Stimulated activated effector memory CD8-positive, alpha-beta T cell treated with anti-CD3 and anti-CD28 coated beads, Interleukin-12 subunit alpha, Interleukin-12 subunit beta, amount 100 ng/mL, for 72 hours (primary cell): ENCODE data around the gene SRGAP2C.
"Not testable (repeated sequence)": the region's sequence is repeated elsewhere in the genome, so short reads cannot be mapped to it uniquely, and the experiment has no call there.

Experiments used
- ATAC-seq: fragments of 150-1000 bp; cut with Tn5 transposase; 2 replicates; pipeline ENCODE4 v1.10.0; 2021
- DNase-seq, 2 donors: peaks; one replicate each; pipeline ENCODE4 v3.0.0; 2021 to 2022; ENCODE audit warnings: low spot score in 2 of 2
- H3K27ac Mint-ChIP-seq: one replicate; pipeline ENCODE4 v1.8.0; 2022; ENCODE audit warnings: mild to moderate bottlenecking, mixed read lengths
- H3K36me3 Mint-ChIP-seq: one replicate; pipeline ENCODE4 v1.8.0; 2022; ENCODE audit warnings: mild to moderate bottlenecking, mixed read lengths
- H3K4me1 Mint-ChIP-seq: one replicate; pipeline ENCODE4 v1.8.0; 2022; ENCODE audit warnings: mixed read lengths
- H3K4me3 Mint-ChIP-seq: one replicate; pipeline ENCODE4 v1.8.0; 2022; ENCODE audit warnings: mild to moderate bottlenecking, mixed read lengths
- H3K9me3 Mint-ChIP-seq: one replicate; pipeline ENCODE4 v1.8.0; 2022; ENCODE audit warnings: mixed read lengths

The SRGAP2C gene

DNA sequence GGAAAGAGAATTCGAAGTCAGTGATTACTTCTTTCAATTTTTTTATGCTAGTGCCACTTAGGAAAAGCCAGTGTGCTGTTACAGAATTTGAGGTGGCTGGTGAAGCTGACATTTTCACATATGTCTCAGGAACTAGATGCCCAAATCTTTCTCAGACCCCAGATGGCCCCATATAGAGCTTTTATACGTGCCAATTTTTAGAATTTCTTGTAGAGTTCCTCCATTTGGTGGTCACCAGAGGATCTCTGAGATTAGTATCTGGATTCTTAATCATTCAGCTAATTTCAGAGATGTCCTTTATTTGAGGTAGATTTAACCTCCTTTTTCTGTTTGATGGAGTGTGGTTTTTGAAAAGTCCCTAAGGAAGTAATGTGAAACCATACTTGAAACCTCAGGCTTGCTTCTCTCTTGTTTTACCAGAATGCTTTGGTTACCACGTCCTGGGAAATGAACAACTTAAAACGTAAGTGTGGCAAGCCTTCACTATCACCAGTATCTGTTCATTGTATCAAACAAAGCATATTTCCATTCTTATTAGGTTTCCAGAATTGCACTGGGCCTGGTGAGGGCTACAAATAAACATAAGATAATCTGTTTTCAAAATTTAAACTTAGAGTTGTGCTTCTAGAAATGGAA is 164.7 kb downstream of the SRGAP2C start:
- H3K9me3 Mint-ChIP-seq, H3K4me1 Mint-ChIP-seq, DNase-seq, H3K36me3 Mint-ChIP-seq, H3K27ac Mint-ChIP-seq, H3K4me3 Mint-ChIP-seq: not testable (repeated sequence)
- ATAC-seq: peak; percentile 72

DNA sequence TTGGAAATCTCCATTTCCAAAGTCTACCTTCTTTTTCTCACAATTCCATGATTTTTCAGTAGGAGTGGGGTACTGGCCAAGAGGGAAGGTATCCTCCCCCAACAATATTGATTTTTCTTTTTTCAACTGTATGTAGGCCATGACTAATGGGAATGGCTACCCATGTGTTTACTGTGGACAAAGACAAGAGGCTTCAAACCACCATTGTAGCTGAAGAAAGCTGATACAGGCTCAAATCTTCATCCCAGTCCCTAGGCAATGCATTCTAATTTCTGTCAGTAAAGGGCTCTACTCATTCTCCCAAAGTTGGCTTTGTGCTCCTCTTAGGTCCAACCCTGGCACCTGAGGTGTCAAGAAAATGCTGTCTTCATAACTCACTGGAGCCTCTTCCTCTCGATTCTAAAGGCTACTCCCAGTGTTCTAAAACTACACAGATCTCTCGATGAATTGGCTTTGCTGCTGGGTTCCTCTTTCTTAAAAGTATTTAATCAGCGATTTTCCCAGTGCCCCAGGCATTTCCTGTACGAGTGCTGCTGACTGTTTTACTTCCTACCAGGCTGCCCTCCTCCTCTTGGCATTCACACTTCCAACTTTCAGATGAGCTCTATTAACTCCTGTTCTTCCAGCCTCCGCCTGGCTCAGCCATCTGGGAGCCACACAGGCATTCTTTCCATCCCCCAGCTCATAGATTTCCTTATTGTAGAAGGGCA is 171.1 kb downstream of the SRGAP2C start:
- not testable (repeated sequence) for ATAC-seq, H3K4me3 Mint-ChIP-seq, DNase-seq, H3K27ac Mint-ChIP-seq, H3K9me3 Mint-ChIP-seq, H3K4me1 Mint-ChIP-seq, H3K36me3 Mint-ChIP-seq

DNA sequence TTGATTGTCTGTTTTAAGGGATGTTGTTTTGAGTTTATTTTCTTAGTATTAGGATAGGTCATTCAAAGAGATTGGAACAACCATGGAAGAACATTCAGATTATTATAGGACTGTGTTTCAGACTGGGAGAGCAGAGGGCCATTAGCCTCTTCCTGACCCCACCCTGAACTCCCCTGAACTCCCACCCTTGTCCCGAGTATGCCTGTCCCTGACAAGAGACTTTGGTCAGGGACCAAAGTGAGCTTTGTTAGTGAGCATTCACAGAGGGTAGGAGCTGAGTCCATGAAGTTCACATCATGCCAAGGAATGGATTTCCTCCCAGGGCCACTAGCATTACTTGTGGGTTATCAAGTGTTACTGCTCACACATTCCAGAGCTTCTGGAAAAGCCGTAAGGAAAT is 172.0 kb downstream of the SRGAP2C start:
- DNase-seq, H3K4me3 Mint-ChIP-seq: not testable (repeated sequence)

DNA sequence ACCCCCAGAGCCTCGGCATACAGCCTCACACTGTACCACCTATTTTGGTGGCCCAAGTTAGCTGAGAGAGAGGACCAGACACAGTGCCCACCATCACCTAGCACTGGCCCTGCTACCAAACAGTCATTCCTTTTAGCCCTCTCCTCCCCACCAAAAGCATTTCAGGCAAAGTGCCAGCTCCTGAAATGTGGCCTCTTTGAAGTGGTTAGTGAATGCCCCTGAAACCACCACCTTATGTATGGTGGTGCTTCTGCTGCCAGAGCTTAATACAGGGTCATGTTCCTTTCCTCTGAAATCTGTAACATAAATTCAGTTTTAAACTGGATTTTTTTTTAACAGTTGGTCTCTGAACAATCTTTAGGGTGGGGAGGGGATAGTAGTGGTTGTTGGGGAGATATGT is 175.8 kb downstream of the SRGAP2C start:
- H3K9me3 Mint-ChIP-seq, ATAC-seq, H3K4me3 Mint-ChIP-seq, H3K27ac Mint-ChIP-seq, DNase-seq, H3K36me3 Mint-ChIP-seq, H3K4me1 Mint-ChIP-seq: not testable (repeated sequence)

More for the DNA sequence above, 172.0 kb downstream of the SRGAP2C start:
- H3K4me1 Mint-ChIP-seq, H3K36me3 Mint-ChIP-seq, ATAC-seq, H3K27ac Mint-ChIP-seq, H3K9me3 Mint-ChIP-seq: not testable (repeated sequence)

DNA sequence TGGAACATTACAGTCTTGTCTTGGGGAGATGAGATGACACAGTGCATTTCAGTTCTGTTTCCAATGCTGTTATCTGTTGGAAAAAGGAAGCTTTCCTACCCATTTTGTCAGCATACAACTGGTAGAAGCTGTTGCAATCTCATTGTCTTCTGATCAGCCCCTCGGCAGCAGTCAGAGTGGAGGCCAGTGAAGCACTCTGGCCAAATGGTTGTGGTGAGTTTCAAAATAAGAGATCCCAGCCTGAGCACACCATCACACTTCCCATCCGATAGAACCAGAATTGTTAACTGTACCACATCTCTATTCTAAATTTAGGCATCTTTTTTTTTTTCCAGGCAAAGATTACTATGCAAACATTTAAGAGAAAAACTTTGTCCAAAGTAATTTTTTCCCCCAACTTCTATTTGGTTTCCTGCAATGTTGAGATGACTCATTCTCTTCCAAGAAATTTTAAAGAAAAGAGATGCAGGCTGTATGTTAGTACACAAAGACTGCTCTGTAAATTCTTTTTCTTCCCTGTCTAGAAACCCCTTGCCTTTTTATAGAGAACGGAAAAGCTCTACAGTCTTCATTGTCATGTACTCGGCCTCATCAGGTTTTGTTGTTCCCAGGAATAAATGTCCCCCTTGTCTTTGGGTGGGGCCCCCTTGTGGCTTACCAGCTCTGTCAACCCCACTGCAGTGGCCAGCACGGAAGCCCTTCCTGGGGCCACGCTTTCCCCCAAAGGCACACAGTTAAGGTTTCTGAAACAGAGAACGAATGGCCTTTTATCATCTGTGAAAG is 176.9 kb downstream of the SRGAP2C start:
- not testable (repeated sequence) for H3K27ac Mint-ChIP-seq, H3K9me3 Mint-ChIP-seq, DNase-seq, H3K4me3 Mint-ChIP-seq, H3K4me1 Mint-ChIP-seq, H3K36me3 Mint-ChIP-seq
- ATAC-seq: peak; percentile 53

DNA sequence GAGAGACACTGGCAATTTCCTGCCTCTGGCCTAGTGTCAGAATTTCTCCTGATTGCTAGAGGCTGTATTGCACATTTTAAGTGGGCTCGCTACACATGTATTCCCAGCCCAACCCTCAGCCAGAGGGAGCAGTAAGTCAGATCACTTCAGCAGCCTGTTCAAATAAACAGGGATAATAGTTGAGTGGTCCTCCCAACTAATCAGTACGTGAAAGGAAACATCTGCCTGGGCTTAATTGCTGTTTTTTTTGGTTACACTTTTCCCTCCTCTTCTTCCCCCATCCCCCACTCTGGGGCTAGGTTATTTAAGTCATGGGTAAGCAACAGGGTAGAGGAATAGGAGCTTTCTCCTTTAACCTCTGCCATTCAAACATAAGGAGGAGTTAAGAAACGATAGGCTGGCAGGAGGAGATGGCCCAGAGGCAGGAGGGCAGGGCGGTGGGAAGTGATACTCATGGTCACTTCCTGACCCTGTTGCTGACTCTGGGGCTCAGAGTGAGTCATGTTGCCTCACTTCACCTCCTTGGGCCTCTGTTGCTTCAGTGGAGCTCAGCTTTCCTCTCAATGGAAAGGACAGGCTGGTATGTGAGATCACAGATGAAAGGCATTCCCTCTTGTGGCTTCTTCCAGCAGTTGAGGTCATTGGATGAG is 177.6 kb downstream of the SRGAP2C start:
- H3K9me3 Mint-ChIP-seq, H3K4me1 Mint-ChIP-seq, H3K4me3 Mint-ChIP-seq, H3K27ac Mint-ChIP-seq, H3K36me3 Mint-ChIP-seq: not testable (repeated sequence)
- DNase-seq (peak; percentile 2 to 51), ATAC-seq (peak; percentile 93)

DNA sequence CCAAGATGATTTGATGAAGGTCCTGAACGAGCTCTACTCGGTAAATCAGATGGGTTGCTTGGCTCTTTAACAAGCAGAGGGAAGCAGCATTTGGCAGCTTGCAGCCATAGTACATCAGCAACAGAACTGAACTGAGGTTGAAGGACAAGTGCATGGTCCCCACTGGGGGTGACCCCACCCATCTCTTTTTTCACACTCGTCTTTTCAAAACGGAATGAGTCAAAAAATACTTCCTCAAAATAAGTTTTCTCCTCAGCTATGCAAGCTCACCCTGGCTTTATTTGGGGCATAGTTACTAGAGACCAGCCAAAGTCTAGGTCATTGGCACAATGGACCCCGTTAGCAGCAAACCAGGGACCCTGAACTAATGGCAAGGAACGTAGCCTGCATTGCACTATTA is 180.5 kb downstream of the SRGAP2C start:
- H3K4me3 Mint-ChIP-seq, ATAC-seq, DNase-seq, H3K9me3 Mint-ChIP-seq, H3K27ac Mint-ChIP-seq, H3K4me1 Mint-ChIP-seq, H3K36me3 Mint-ChIP-seq: not testable (repeated sequence)

DNA sequence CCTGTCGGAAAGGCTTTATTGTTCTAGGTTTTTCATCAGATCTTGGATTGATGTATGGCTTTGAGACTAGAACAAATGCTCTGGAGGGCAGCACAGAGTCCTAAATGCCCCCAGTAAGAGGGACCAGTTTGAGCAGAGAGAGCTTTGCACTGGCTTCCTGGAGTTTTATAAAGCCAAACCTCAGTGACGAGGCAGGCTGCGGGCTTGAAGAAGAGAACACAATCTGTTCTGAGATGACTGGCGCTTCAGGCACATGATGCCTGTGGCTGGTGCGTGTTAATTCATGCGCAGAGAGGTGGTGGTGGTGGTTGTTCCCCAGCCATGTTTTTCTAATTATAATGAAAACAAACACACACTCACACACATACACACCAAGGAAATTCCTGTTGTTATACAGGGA is 180.9 kb downstream of the SRGAP2C start:
- DNase-seq (peak in 1 of 2 donors; percentile 72), ATAC-seq (peak; percentile 63)
- H3K4me1 Mint-ChIP-seq, H3K36me3 Mint-ChIP-seq, H3K9me3 Mint-ChIP-seq, H3K4me3 Mint-ChIP-seq, H3K27ac Mint-ChIP-seq: not testable (repeated sequence)

DNA sequence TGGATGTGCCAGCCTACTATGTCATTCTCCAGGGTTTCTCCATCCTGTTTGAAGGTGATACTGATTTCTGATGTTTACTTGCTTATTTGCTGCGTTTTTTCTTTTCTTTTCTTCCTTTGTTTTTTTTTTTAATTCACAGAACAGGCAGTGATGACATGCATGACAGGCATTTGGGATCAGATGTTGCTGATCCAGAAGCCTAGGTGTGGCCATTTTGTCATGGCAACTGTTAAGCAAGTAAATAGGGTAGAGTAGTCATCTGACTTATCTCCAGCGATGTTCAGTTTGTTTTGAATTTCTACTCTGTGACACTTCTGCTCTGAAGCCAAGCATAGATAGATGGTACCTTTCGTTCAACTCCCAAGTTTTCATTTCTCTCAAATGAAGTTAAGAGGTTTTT is 181.4 kb downstream of the SRGAP2C start:
- H3K9me3 Mint-ChIP-seq, H3K4me1 Mint-ChIP-seq, ATAC-seq, H3K27ac Mint-ChIP-seq, DNase-seq, H3K4me3 Mint-ChIP-seq, H3K36me3 Mint-ChIP-seq: not testable (repeated sequence)

DNA sequence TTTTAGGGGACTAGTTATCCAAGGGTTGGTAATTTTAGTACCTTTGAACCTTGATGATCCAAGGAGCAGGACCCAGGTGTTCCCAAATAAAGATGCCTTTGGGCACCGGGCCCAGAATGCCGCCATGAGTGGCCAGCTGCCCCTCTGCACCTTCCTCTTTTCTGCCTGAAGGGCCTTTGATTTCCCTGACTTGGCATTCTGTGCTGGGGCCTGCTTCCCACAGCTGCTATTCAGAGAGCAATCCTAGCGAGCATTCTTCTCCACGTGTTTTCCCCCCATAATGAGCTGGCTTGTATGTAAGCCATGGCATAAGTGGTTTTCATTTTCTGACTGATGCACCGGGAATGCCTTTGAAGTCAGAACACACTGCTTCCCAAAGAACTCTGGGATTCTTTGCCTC is 184.1 kb downstream of the SRGAP2C start:
- ATAC-seq, H3K9me3 Mint-ChIP-seq, H3K4me1 Mint-ChIP-seq, H3K36me3 Mint-ChIP-seq, H3K4me3 Mint-ChIP-seq, H3K27ac Mint-ChIP-seq, DNase-seq: not testable (repeated sequence)

DNA sequence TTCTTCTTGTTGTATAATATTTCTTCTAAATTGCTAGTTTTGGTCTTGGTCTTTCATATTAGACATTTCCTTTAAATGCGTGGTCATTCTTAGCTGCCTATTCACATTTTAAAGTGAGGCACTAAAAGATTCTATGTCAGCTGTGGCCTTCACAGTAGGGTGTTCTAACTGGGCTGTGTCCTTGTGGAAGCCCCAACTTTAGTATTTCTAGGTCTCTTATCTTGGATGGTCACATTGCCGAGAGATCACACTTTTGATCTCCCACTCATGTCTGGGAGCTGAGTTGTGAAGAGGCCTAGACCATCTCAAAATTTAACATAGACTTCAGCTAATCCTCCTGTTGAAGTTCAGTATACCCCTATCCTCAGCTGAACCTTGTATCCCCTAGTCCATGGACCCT is 185.2 kb downstream of the SRGAP2C start:
- not testable (repeated sequence) for H3K4me1 Mint-ChIP-seq, ATAC-seq

DNA sequence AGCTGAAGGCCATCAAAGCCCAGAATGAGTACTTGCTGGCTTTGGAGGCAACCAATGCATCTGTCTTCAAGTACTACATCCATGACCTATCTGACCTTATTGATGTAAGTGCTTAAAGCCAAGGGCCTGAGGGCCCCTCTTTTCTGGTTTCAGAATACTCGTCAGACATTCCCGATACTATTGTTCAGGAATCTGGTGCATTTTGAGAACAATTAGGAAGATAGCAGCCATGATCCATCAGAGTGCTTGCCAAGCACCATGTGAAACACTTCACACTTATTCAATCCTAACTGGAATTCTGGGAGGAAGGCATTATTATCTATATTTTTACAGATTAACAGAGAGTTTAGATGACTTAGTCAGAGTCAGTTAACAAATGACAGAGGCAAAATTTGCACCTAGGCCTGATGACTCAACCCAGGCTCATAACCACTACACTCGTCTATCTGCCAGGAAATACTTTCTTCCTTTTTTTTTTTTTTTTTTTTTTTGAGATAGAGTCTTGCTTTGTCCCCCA is 190.1 kb downstream of the SRGAP2C start:
- not testable (repeated sequence) for DNase-seq, H3K4me1 Mint-ChIP-seq, H3K4me3 Mint-ChIP-seq, H3K9me3 Mint-ChIP-seq, H3K36me3 Mint-ChIP-seq
- ATAC-seq: peak; percentile 97
- peak overlapping the region; percentile 64 for H3K27ac Mint-ChIP-seq

More for the DNA sequence above, 185.2 kb downstream of the SRGAP2C start:
- not testable (repeated sequence) for DNase-seq, H3K27ac Mint-ChIP-seq, H3K9me3 Mint-ChIP-seq, H3K36me3 Mint-ChIP-seq, H3K4me3 Mint-ChIP-seq

DNA sequence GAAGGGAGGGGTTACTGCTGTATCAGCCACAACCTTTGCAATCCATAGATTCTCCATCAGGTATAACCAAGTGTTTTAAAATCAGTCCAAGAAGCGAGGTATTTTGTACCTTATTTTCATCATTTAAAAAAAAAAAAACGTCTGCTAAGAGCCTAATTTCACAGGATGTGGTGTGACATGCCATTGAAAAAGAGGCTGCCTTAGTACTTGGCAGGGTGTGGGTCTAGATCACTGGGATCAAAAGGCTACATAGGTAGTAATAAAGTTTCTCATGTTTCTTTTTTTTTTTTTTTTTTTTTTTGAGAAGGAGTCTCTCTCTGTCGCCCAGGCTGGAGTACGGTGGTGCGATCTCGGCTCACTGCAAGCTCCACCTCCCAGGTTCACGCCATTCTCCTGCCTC is 192.2 kb downstream of the SRGAP2C start:
- H3K9me3 Mint-ChIP-seq, H3K36me3 Mint-ChIP-seq, H3K4me1 Mint-ChIP-seq, ATAC-seq, H3K27ac Mint-ChIP-seq, H3K4me3 Mint-ChIP-seq, DNase-seq: not testable (repeated sequence)

DNA sequence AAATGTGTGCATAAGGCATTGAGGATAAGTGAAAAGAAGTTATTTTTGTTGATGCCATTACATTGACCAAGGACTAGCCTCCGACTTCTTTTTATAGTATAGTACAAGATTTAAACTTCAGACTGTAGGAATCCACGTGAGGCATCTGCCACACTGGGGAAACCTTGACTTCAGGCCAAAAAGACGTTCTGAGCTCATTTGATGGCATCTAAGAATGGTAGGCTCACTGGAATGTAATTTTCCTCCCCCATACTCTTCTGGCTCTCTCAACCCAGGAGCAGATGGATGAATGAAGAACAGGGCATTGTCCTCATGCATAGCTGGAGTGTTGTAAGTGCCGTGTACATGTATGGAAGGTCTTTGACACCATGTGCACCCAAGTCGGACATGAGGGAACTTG is 194.0 kb downstream of the SRGAP2C start:
- H3K4me1 Mint-ChIP-seq, H3K4me3 Mint-ChIP-seq, DNase-seq, ATAC-seq, H3K27ac Mint-ChIP-seq, H3K9me3 Mint-ChIP-seq, H3K36me3 Mint-ChIP-seq: not testable (repeated sequence)

DNA sequence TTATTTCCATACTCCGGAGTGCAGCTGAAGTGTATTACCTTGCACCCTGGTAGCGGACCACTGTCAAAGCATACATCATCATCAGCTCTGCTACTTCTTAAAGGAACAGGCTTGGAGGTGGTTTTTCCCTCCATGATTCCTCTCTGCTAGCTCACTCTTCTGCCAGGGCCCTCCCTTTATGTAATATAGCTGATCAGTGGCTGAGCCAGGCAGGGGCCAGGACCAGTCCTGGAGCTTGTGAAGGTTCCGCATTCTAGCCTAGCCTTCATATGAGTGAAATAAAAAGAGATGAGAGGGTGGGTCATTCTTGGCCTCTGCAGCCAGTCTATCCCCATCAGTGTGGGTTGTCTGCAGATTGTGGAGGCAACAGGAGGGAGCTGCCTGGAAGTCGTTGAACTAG is 200.0 kb downstream of the SRGAP2C start:
- H3K9me3 Mint-ChIP-seq, H3K36me3 Mint-ChIP-seq, DNase-seq, ATAC-seq, H3K4me1 Mint-ChIP-seq, H3K4me3 Mint-ChIP-seq, H3K27ac Mint-ChIP-seq: not testable (repeated sequence)
